ENCODE measurements around the gene PALM2AKAP2. TPM values are rescaled to one million over a fixed set of nuclear protein-coding genes. Genes with fewer than 3 reads are reported as not detected.

The PALM2AKAP2 gene
- total and polyA plus RNA-seq, 4 donors, result 0.51 to 37.7 (median 9.7) TPM

DNA sequence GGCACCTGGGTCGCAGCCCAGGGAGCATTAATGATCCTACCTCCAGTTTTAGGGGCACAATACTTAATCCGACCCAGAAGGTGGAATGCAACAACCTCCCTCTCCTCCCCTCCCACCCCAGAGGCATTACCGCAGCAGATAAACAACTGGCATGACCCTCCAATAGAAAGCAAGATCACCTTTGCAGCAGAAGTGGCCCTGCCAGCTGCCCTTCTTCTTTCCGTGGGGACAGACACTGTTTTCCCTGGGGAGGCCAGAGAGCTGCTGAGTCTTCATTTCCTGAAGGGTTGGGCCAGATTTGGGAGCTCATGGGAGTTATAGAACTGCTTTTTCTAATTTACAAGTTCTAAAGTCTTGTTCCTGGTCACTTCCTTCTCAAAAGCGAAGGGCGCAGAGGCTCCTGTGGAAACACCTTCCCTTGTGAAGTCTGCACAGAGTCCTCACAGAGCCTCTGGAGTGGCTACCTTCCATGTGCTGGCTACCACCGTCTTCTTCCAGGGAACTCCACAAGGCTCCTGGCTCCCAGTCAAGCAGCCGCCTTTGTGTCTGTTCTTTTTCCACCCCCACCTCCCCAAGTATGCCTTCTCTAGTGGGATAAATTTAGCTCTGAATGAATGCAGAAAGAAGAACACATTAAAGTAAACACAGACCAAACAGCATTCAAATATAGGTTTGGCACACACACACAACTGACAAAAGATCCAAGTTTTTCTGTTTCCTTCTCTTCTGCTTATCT, 8.0 kb upstream of the PALM2AKAP2 start:
- 36 to 46% methylated on average over 8 of the region's 8 CpGs for WGBS, 2 donors
- H3K9ac ChIP-seq (ENCODE audit: insufficient read depth in 1 of 2, low read length in 2 of 2), result no peak overlapping the region

DNA sequence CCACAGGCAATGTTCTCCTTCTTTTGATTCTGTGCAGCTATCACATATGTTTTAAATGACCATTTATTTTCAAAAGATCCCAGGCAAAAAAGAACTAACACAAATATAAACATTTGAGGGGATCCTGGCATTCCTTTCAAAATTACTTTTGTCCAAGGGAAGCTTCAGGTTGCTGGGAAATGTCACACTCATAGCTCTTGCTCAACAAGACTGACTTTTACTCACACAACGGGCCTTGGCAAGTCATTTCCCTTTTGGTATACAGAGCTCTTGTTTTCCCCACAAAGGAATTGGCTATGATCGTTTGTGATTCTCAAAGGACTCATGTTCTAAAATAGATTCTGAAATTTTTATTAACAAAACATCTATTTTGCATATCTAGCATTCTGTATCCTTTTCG, 4.5 kb upstream of the PALM2AKAP2 start:
- Histone ChIP-seq H3K27ac (ENCODE audit: low read depth in 1 of 2, low read length in 1 of 2) (no peak overlapping the region), H3K27me3 (ENCODE audit: control insufficient read depth in 3 of 3, insufficient read depth in 3 of 3, low read length in 2 of 3) (no peaks in the 10 kb centered on the region), H3K9ac (ENCODE audit: insufficient read depth in 1 of 2, low read length in 2 of 2) (no peak overlapping the region), H3K4me3 (no peak overlapping the region), H3K9me3 (ENCODE audit: control insufficient read depth in 4 of 4, insufficient read depth in 3 of 4, low read length in 3 of 4) (no peaks in the 10 kb centered on the region), H3K4me1 (ENCODE audit: control insufficient read depth in 5 of 5, insufficient read depth in 5 of 5, low read length in 5 of 5) (peaks cover 6 to 16% (median 11%) of the 10 kb centered on the region in 5 donors), H3K36me3 (ENCODE audit: control insufficient read depth in 4 of 4, insufficient read depth in 4 of 4, low read length in 4 of 4) (no peaks in the 10 kb centered on the region)
- TF ChIP-seq CTCF (IDR thresholded peaks at IDR 0.05; ENCODE audit: control extremely low read depth, extremely low read depth), result no peak
- 66 to 78% methylated on average over 3 of the region's 3 CpGs for WGBS, 2 donors
- no peak for DNase-seq
- no peak for ATAC-seq (ENCODE audit: insufficient read depth, low FRiP score)

More for the DNA sequence above, 8.0 kb upstream of the PALM2AKAP2 start:
- TF ChIP-seq CTCF (IDR thresholded peaks at IDR 0.05; ENCODE audit: control extremely low read depth, extremely low read depth), result no peak
- no peaks in the 10 kb centered on the region for H3K36me3 ChIP-seq (ENCODE audit: control insufficient read depth in 4 of 4, insufficient read depth in 4 of 4, low read length in 4 of 4)
- no peaks in the 10 kb centered on the region for H3K27me3 ChIP-seq (ENCODE audit: control insufficient read depth in 3 of 3, insufficient read depth in 3 of 3, low read length in 2 of 3)
- DNase-seq, result peak; percentile 64 to 87 (median 76)
- H3K9me3 ChIP-seq (ENCODE audit: control insufficient read depth in 4 of 4, insufficient read depth in 3 of 4, low read length in 3 of 4), result no peaks in the 10 kb centered on the region
- H3K4me1 ChIP-seq (ENCODE audit: control insufficient read depth in 5 of 5, insufficient read depth in 5 of 5, low read length in 5 of 5), result peaks cover 0 to 13% (median 11%) of the 10 kb centered on the region in 5 donors
- no peak overlapping the region for H3K4me3 ChIP-seq
- no peak for ATAC-seq (ENCODE audit: insufficient read depth, low FRiP score)
- H3K27ac ChIP-seq (ENCODE audit: low read depth in 1 of 2, low read length in 1 of 2), result peak overlapping the region in 1 of 2 donors; percentile 83

DNA sequence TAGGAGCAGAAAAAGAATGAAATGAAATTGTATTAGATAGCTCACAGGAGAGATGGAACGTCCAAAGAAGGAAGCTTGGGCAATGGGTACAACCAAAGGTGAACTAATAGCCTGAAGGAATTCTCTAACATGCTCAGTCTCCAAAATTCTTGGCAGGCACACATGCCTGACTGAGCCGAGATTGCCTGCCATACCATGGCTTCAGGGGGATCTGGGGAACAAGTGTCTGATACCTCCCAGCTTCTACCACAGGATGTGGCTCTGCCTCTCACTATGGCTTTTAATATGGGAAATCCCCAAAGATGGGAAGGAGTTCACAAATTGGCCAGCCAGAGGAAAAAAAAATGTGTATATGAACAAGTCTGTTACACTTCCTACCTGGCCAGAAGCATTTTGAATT, 3.6 kb upstream of the PALM2AKAP2 start:
- peaks cover 0 to 3% (median 0%) of the 10 kb centered on the region in 3 donors for H3K27me3 ChIP-seq (ENCODE audit: control insufficient read depth in 3 of 3, insufficient read depth in 3 of 3, low read length in 2 of 3)
- peaks cover 3 to 18% (median 9%) of the 10 kb centered on the region in 5 donors for H3K4me1 ChIP-seq (ENCODE audit: control insufficient read depth in 5 of 5, insufficient read depth in 5 of 5, low read length in 5 of 5)
- H3K36me3 ChIP-seq (ENCODE audit: control insufficient read depth in 4 of 4, insufficient read depth in 4 of 4, low read length in 4 of 4), result no peaks in the 10 kb centered on the region
- no peak for ATAC-seq (ENCODE audit: insufficient read depth, low FRiP score)
- no peak for DNase-seq
- TF ChIP-seq CTCF (IDR thresholded peaks at IDR 0.05; ENCODE audit: control extremely low read depth, extremely low read depth), result no peak
- H3K9me3 ChIP-seq (ENCODE audit: control insufficient read depth in 4 of 4, insufficient read depth in 3 of 4, low read length in 3 of 4), result no peaks in the 10 kb centered on the region
- H3K9ac ChIP-seq (ENCODE audit: insufficient read depth in 1 of 2, low read length in 2 of 2), result no peak overlapping the region
- 67 to 87% methylated on average over 2 of the region's 2 CpGs for WGBS, 2 donors
- no peak overlapping the region for H3K4me3 ChIP-seq
- no peak overlapping the region for H3K27ac ChIP-seq (ENCODE audit: low read depth in 1 of 2, low read length in 1 of 2)

Measured in lung (tissue), 12 donors.